Measurements from ENCODE around the gene SPINK6. TPM values are rescaled to one million over a fixed set of nuclear protein-coding genes. Genes with fewer than 3 reads are reported as not detected.

The SPINK6 gene
- total and polyA plus RNA-seq, 2 of the 4 experiments (the other 2 are of a cell fraction): not detected

GRCh38 chr5:148172377-148172776 is 30.5 kb upstream of the SPINK6 start:
- no peak overlapping the region for H3K56ac ChIP-seq (ENCODE audit: extremely low read depth, insufficient read depth, low read length)
- ATAC-seq (ENCODE audit: low read depth) (no peak), DNase-seq (no peak)
- intact Hi-C loops (cut with micrococcal nuclease): no loop called here
- no peak overlapping the region for H3K18ac ChIP-seq (ENCODE audit: low read depth, low read length)
- H4K91ac ChIP-seq (ENCODE audit: insufficient read depth, low read depth, low read length): no peak overlapping the region
- no peak overlapping the region for H2AFZ ChIP-seq (replicated peaks; ENCODE audit: low read length, poor library complexity)
- H3K27me3 ChIP-seq (ENCODE audit: control insufficient read depth, insufficient read depth, low read length): no peaks in the 10 kb centered on the region
- no peak overlapping the region for H2BK15ac ChIP-seq (ENCODE audit: low read depth, low read length)
- H3K14ac ChIP-seq (replicated peaks; ENCODE audit: low read depth, low read length): no peak overlapping the region
- H3K9me3 ChIP-seq (ENCODE audit: control insufficient read depth, insufficient read depth, low read length): no peaks in the 10 kb centered on the region
- TF ChIP-seq, protein P1, sequence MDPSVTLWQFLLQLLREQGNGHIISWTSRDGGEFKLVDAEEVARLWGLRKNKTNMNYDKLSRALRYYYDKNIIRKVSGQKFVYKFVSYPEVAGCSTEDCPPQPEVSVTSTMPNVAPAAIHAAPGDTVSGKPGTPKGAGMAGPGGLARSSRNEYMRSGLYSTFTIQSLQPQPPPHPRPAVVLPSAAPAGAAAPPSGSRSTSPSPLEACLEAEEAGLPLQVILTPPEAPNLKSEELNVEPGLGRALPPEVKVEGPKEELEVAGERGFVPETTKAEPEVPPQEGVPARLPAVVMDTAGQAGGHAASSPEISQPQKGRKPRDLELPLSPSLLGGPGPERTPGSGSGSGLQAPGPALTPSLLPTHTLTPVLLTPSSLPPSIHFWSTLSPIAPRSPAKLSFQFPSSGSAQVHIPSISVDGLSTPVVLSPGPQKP (IDR thresholded peaks at IDR 0.05; ENCODE audit: borderline replicate concordance, low read depth, low read length): no peak
- TF ChIP-seq POLR2A (IDR thresholded peaks at IDR 0.05; ENCODE audit: low read depth, low read length): no peak
- TF ChIP-seq, protein P2, sequence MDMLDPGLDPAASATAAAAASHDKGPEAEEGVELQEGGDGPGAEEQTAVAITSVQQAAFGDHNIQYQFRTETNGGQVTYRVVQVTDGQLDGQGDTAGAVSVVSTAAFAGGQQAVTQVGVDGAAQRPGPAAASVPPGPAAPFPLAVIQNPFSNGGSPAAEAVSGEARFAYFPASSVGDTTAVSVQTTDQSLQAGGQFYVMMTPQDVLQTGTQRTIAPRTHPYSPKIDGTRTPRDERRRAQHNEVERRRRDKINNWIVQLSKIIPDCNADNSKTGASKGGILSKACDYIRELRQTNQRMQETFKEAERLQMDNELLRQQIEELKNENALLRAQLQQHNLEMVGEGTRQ (IDR thresholded peaks at IDR 0.05; ENCODE audit: low read depth, low read length): no peak
- TF ChIP-seq RAD21 (IDR thresholded peaks at IDR 0.05; ENCODE audit: low read length): no peak
- no peak for TF ChIP-seq RCOR1 (IDR thresholded peaks at IDR 0.05; ENCODE audit: insufficient replicate concordance, low read length)
- no peak for TF ChIP-seq FOS (IDR thresholded peaks at IDR 0.05; ENCODE audit: low read depth, low read length)
- no peak for TF ChIP-seq CEBPB (IDR thresholded peaks at IDR 0.05; ENCODE audit: low read depth, low read length)
- TF ChIP-seq MAFK (IDR thresholded peaks at IDR 0.05; ENCODE audit: low read depth, low read length): no peak
- TF ChIP-seq CHD1 (IDR thresholded peaks at IDR 0.05; ENCODE audit: low read depth, low read length): no peak
- no peak for TF ChIP-seq SMC3 (IDR thresholded peaks at IDR 0.05; ENCODE audit: low read depth, low read length)
- no peak for TF ChIP-seq NFE2L2 (IDR thresholded peaks at IDR 0.05; ENCODE audit: low read depth, low read length)
- TF ChIP-seq BHLHE40 (IDR thresholded peaks at IDR 0.05; ENCODE audit: low read depth, low read length): no peak
- TF ChIP-seq, protein P3, sequence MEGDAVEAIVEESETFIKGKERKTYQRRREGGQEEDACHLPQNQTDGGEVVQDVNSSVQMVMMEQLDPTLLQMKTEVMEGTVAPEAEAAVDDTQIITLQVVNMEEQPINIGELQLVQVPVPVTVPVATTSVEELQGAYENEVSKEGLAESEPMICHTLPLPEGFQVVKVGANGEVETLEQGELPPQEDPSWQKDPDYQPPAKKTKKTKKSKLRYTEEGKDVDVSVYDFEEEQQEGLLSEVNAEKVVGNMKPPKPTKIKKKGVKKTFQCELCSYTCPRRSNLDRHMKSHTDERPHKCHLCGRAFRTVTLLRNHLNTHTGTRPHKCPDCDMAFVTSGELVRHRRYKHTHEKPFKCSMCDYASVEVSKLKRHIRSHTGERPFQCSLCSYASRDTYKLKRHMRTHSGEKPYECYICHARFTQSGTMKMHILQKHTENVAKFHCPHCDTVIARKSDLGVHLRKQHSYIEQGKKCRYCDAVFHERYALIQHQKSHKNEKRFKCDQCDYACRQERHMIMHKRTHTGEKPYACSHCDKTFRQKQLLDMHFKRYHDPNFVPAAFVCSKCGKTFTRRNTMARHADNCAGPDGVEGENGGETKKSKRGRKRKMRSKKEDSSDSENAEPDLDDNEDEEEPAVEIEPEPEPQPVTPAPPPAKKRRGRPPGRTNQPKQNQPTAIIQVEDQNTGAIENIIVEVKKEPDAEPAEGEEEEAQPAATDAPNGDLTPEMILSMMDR (conservative IDR thresholded peaks at IDR 0.05; ENCODE audit: low read depth, low read length): no peak
- TF ChIP-seq MXI1 (IDR thresholded peaks at IDR 0.05; ENCODE audit: borderline replicate concordance, low read depth, low read length): no peak
- no peaks in the 10 kb centered on the region for H3K36me3 ChIP-seq (ENCODE audit: control insufficient read depth, insufficient read depth, low read length)
- H2BK5ac ChIP-seq (ENCODE audit: low read depth, low read length, poor library complexity, severe bottlenecking): no peak overlapping the region
- no peaks in the 10 kb centered on the region for H3K4me1 ChIP-seq (ENCODE audit: control insufficient read depth, insufficient read depth, low read length)
- BruUV-seq (replicated peaks): no TSS peak
- no peak overlapping the region for H2BK20ac ChIP-seq (ENCODE audit: low read depth, low read length)
- no peak overlapping the region for H3K4ac ChIP-seq (ENCODE audit: low read depth, low read length)
- no peak overlapping the region for H2AK5ac ChIP-seq (ENCODE audit: low read depth, low read length)
- no peak overlapping the region for H2BK120ac ChIP-seq (ENCODE audit: low read depth, low read length)
- H3K9ac ChIP-seq (ENCODE audit: low read depth, low read length): no peak overlapping the region
- H3K23ac ChIP-seq (ENCODE audit: low read depth, low read length): no peak overlapping the region
- no peak overlapping the region for H3K4me3 ChIP-seq (ENCODE audit: insufficient read depth, low read depth, low read length)
- no peaks in the 10 kb centered on the region for H3K9me1 ChIP-seq (ENCODE audit: insufficient read depth, low read length)
- no peak overlapping the region for H3K4me2 ChIP-seq (ENCODE audit: low read depth, low read length)
- dilution Hi-C loops (cut with HindIII; ENCODE audit: low sequenced_read_pairs, unreplicated experiment): no loop called here
- POLR2A ChIA-PET (ENCODE audit: unreplicated experiment): no interaction called here
- H2AK9ac ChIP-seq (replicated peaks; ENCODE audit: low read depth, low read length, poor library complexity): no peak overlapping the region
- no peak overlapping the region for H3K27ac ChIP-seq (ENCODE audit: insufficient read depth, low read length)
- no peak overlapping the region for H4K8ac ChIP-seq (ENCODE audit: low read depth in 2 of 2, low read length in 2 of 2)
- CTCF ChIA-PET: interaction anchor here (1.1 kb wide), 1 partner anchor 559 kb away, joined by 6 read pairs; no protein-coding TSS in a partner anchor
- in situ Hi-C loops (cut with MboI; ENCODE audit: low sequenced_read_pairs): loop anchor here (10.0 kb wide), 1 partner anchor 202 kb away; no protein-coding TSS in a partner anchor
- no peaks in the 10 kb centered on the region for H3K79me1 ChIP-seq (ENCODE audit: low read depth in 1 of 2, low read length in 2 of 2)
- no CpG with 5 or more reads among the region's 2 CpGs for WGBS, 2 experiments (ENCODE audit: extremely low coverage in 2 of 2, insufficient read length in 1 of 2)
- no peak overlapping the region for H4K5ac ChIP-seq (ENCODE audit: low read depth, low read length)
- H4K20me1 ChIP-seq (ENCODE audit: insufficient read depth, low read length): no peaks in the 10 kb centered on the region

Data from IMR-90 (cell line).